Testis (tissue), 2 donors: Measurements from ENCODE around the gene PLIN3.

ENCODE experiments used
- CTCF ChIP-seq, 3 experiments: fragments of 450-650 bp in 2 of 3; fragments of 200-600 bp in 1 of 3; sonication (generic) in 1 of 3; IDR thresholded peaks; one replicate each; pipeline ENCODE4 v1.5.1; 2016 to 2019; ENCODE audit warnings: antibody characterized with exemption in 3 of 3, mild to moderate bottlenecking in 2 of 3, moderate library complexity in 1 of 3
- POLR2A ChIP-seq: fragments of 450-650 bp; IDR thresholded peaks from one replicate; pipeline ENCODE4 v1.6.1; 2017; ENCODE audit warnings: antibody characterized with exemption, mild to moderate bottlenecking, moderate library complexity

DNA sequence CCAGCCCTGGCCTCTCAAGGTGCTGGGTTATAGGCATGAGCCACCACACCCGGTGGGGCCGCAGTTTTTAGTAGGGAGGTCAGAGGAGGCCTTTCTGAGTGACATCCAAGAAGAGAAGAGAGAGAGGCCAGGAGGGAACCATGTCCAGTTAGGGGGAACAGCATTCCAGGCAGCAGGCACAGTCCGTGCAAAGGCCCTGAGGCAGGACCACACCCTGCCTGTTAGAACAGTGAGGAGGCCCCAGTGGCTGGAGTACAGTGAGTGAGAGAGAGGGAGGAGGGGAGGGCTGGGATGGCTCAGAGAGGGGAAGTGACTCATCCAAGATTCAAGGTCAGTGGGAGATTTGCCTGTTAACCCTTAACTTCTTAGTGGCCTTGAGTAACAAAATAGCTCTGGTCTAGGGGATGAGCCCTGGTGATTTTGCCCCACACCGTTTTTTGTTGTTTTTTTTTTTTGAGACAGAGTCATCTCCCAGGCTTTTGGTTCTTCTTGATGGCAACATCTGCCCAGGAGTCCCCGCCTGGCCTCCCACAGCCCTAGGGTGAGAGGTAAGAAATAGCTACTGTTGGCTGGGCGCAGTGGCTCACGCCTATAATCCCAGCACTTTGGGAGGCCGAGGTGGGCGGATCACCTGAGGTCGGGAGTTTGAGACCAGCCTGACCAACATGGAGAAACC lies 2.7 kb upstream of the PLIN3 start:
- TF ChIP-seq POLR2A (no peak), CTCF (IDR thresholded peaks at IDR 0.05) (no peak)
